Keratinocyte (primary cell): ENCODE measurements around the gene ZNF708. TPM values are rescaled to one million over a fixed set of nuclear protein-coding genes. Genes with fewer than 3 reads are reported as not detected.
"Not testable (repeated sequence)": the region's sequence is repeated elsewhere in the genome, so short reads cannot be mapped to it uniquely, and the experiment has no call there.

ENCODE experiments used
- DNase-seq: peaks from one replicate; pipeline ENCODE4 v3.0.0-alpha.2; 2011; ENCODE audit warnings: low read depth, missing footprints, low spot score
- FAIRE-seq: peaks from 2 replicates; lab custom pipeline; 2011; peaks lifted over from hg19 to GRCh38; lab: Jason Lieb, UNC
- H2AFZ ChIP-seq: 2 replicates; pipeline ENCODE4 v1.6.0; 2012; ENCODE audit warnings: low read length, control low read depth, inconsistent platforms; ENCODE audit not compliant: control insufficient read depth
- H3K27ac ChIP-seq: 2 replicates; pipeline ENCODE4 v1.5.1; 2011; ENCODE audit warnings: low read length; ENCODE audit not compliant: control insufficient read depth, insufficient read depth
- H3K27me3 ChIP-seq: 3 replicates; pipeline ENCODE4 v1.6.0; 2011; ENCODE audit warnings: low read length; ENCODE audit not compliant: control insufficient read depth, insufficient read depth; ENCODE audit errors: extremely low read depth
- H3K36me3 ChIP-seq, 2 experiments: 2 replicates in 1 of 2; 3 replicates in 1 of 2; pipeline ENCODE4 v1.5.1; 2011; ENCODE audit warnings: low read length in 2 of 2, mild to moderate bottlenecking in 1 of 2; ENCODE audit not compliant: control insufficient read depth in 2 of 2, insufficient read depth in 2 of 2; ENCODE audit errors: extremely low read depth in 1 of 2
- H3K4me1 ChIP-seq: 3 replicates; pipeline ENCODE4 v1.5.1; 2011; ENCODE audit warnings: low read length; ENCODE audit not compliant: control insufficient read depth, insufficient read depth; ENCODE audit errors: extremely low read depth
- H3K4me2 ChIP-seq: 3 replicates; pipeline ENCODE4 v1.6.0; 2011; ENCODE audit warnings: low read depth, low read length; ENCODE audit not compliant: control insufficient read depth, insufficient read depth; ENCODE audit errors: extremely low read depth
- H3K4me3 ChIP-seq, 3 experiments: fragments of 200-600 bp in 1 of 3; sonication (generic) in 1 of 3; 2 replicates in 2 of 3; 3 replicates in 1 of 3; pipeline ENCODE4 v1.5.1; 2011 to 2016; ENCODE audit warnings: low read length in 3 of 3, mild to moderate bottlenecking in 3 of 3, control low read depth in 2 of 3, inconsistent platforms in 1 of 3, low read depth in 1 of 3, mixed read lengths in 1 of 3, mixed run types in 1 of 3, moderate library complexity in 1 of 3; ENCODE audit not compliant: control insufficient read depth in 2 of 3, insufficient read depth in 2 of 3; ENCODE audit errors: extremely low read depth in 1 of 3
- H3K79me2 ChIP-seq: 2 replicates; pipeline ENCODE4 v1.6.0; 2012; ENCODE audit warnings: low read length; ENCODE audit not compliant: control insufficient read depth, insufficient read depth
- H3K9ac ChIP-seq: 3 replicates; pipeline ENCODE4 v1.6.0; 2011; ENCODE audit warnings: low read length; ENCODE audit not compliant: control insufficient read depth, insufficient read depth; ENCODE audit errors: extremely low read depth
- H3K9me1 ChIP-seq: 3 replicates; pipeline ENCODE4 v1.6.0; 2011; ENCODE audit warnings: low read length; ENCODE audit not compliant: control insufficient read depth, insufficient read depth; ENCODE audit errors: extremely low read depth
- H3K9me3 ChIP-seq: 2 replicates; pipeline ENCODE4 v1.5.1; 2012; ENCODE audit warnings: low read depth, low read length; ENCODE audit not compliant: control insufficient read depth
- H4K20me1 ChIP-seq: 3 replicates; pipeline ENCODE4 v1.6.0; 2011; ENCODE audit warnings: low read length; ENCODE audit not compliant: control insufficient read depth, insufficient read depth; ENCODE audit errors: extremely low read depth
- CTCF ChIP-seq, 3 experiments: IDR thresholded peaks in 1 of 3; conservative IDR thresholded peaks in 1 of 3; optimal IDR thresholded peaks in 1 of 3; 2 replicates in 2 of 3; 3 replicates in 1 of 3; pipeline versions ENCODE3 to v1.5.1; 2011; ENCODE audit warnings: low read length in 3 of 3, mild to moderate bottlenecking in 3 of 3, moderate library complexity in 2 of 3, control low read depth in 1 of 3, inconsistent platforms in 1 of 3; ENCODE audit not compliant: insufficient read depth in 2 of 3; ENCODE audit errors: extremely low read depth in 1 of 3
- EZH2 ChIP-seq: IDR thresholded peaks from one replicate; pipeline ENCODE4 v1.6.1; 2012; ENCODE audit warnings: inconsistent platforms, mild to moderate bottlenecking, low read length, moderate library complexity
- dilution Hi-C: fragments of 300-500 bp; cut with MboI; formaldehyde crosslinking; loops from one replicate; pipeline ENCODE4 v1.7.0; 2020; ENCODE audit warnings: low sequenced_read_pairs; ENCODE audit not compliant: extremely low pct_ligation_motif_present
- polyA plus RNA-seq, 5 experiments: library from polyadenylated mRNA; depleted of rRNA in 3 of 5; stranded (reverse) in 3 of 5; stranded (forward) in 1 of 5; unstranded in 1 of 5; fragments of >200 nt; gene quantifications; 1 replicate in 1 of 5; 2 replicates in 3 of 5; 3 replicates in 1 of 5; pipeline versions ENCODE4 v1.2.1 to v1.2.3, GENCODE V29; 2011 to 2012; ENCODE audit warnings: missing spikeins in 2 of 5, low read depth in 1 of 5, low replicate concordance in 1 of 5

Gene ZNF708
- polyA plus RNA-seq, 1 donor (not counting 4 experiments of a cell fraction or from before 2014, with no cell fraction given), result 5.7 TPM

GRCh38 chr19:21264416-21264815 is 64.8 kb downstream of the ZNF708 start:
- no peak overlapping the region for H3K4me2 ChIP-seq
- no peaks in the 10 kb centered on the region for H3K36me3 ChIP-seq
- no peak for FAIRE-seq
- no peaks in the 10 kb centered on the region for H3K4me1 ChIP-seq
- TF ChIP-seq EZH2 (no peak), CTCF (optimal IDR thresholded peaks at IDR 0.05 in 1 of 3, IDR thresholded peaks at IDR 0.05 in 1 of 3, conservative IDR thresholded peaks at IDR 0.05 in 1 of 3; ENCODE audit: extremely low read depth in 1 of 3, insufficient read depth in 2 of 3, low read length in 3 of 3) (no peak)
- no peak overlapping the region for H3K4me3 ChIP-seq
- H3K9ac ChIP-seq, result no peak overlapping the region
- no peaks in the 10 kb centered on the region for H3K79me2 ChIP-seq
- no peaks in the 10 kb centered on the region for H4K20me1 ChIP-seq
- peaks cover 4% of the 10 kb centered on the region for H3K9me3 ChIP-seq
- H3K9me1 ChIP-seq, result no peaks in the 10 kb centered on the region
- dilution Hi-C loops, result no loop called here
- no peaks in the 10 kb centered on the region for H3K27me3 ChIP-seq
- DNase-seq, result no peak
- no peak overlapping the region for H3K27ac ChIP-seq
- H2AFZ ChIP-seq, result no peak overlapping the region

GRCh38 chr19:21260848-21261381 is 68.3 kb downstream of the ZNF708 start:
- H3K9me3 ChIP-seq, result not testable (repeated sequence)

More at GRCh38 chr19:21260848-21261381, 68.3 kb downstream of the ZNF708 start:
- H4K20me1 ChIP-seq, H3K36me3 ChIP-seq, H3K4me2 ChIP-seq, H3K79me2 ChIP-seq, dilution Hi-C loops, H3K9ac ChIP-seq, H3K27ac ChIP-seq, H3K4me3 ChIP-seq, H3K9me1 ChIP-seq, DNase-seq, FAIRE-seq, H2AFZ ChIP-seq, H3K27me3 ChIP-seq, H3K4me1 ChIP-seq: not testable (repeated sequence)
